HG02973 (cell line): ENCODE results near the gene LSM14B.

Source experiments
- ATAC-seq: cut with Tn5 transposase; IDR thresholded peaks from one replicate; pipeline ENCODE4 v1.9.1; 2021; ENCODE audit warnings: moderate library complexity; ENCODE audit not compliant: unreplicated experiment

LSM14B gene

DNA sequence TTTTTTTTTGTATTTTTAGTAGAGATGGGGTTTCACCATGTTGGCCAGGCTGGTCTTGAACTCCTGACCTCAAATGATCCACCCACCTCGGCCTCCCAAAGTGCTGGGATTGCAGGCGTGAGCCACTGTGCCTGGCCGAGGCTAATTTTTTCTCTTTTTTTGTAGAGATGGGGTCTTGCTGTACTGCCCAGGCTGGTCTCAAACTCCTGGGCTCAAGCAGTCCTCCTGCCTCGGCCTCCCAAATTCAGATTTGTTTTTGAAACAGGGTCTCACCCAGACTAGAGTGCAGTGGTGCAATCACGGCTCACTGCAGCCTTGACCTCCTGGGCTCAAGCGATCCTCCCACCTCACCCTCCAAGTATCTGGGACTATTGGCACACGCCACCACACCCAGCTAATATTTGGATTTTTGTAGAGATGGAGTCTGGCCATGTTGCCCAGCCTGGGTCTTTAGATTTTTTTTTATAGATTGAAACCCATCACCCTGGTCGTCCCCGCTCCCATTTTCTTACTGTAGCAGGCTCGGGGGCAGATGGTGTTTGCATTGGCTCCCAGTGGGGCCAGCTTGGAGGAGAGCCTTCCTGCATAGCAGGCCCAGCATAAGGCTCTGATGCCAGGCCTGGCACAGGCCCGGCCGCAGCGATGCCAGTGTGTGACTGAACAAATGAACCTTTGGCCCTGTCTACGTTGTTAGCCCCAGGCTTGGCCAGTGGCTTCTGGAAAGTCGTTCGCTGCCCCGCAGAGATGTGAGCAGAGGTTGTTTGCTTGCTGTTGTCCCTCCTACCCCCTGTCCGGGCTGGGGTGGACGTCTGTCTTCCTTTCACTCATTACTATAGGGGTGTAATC is 56.3 kb downstream of the LSM14B start:
- no peak for ATAC-seq

DNA sequence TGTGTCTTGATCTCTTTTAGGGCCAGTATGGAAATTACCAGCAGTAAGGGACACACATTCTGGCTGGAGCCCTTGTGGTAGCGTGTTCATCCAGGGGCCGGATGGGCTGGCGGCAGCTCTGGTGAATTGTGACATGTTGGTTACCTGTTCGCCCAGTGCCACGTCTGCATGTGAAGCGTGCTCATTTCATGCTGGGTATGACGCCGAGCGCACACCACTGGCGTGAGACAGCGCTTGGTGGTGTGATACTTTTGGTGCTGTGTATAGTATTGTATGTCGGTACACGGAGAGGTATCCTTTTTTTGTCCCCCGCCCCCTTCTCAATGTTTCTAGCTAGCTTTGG is 56.9 kb downstream of the LSM14B start:
- ATAC-seq = no peak

- no peak for ATAC-seq
Observed at GRCh38 chr20:62181808-62182207, 59.5 kb downstream of the LSM14B start.

- peak; percentile 87 for ATAC-seq
Observed at GRCh38 chr20:62182469-62183425, 60.5 kb downstream of the LSM14B start, which contains the start of gene MTG2. Gene MTG2, plus strand, starts transcription at chr20:62183028. Its CDS starts 10,393 bp downstream, at chr20:62193421.

DNA sequence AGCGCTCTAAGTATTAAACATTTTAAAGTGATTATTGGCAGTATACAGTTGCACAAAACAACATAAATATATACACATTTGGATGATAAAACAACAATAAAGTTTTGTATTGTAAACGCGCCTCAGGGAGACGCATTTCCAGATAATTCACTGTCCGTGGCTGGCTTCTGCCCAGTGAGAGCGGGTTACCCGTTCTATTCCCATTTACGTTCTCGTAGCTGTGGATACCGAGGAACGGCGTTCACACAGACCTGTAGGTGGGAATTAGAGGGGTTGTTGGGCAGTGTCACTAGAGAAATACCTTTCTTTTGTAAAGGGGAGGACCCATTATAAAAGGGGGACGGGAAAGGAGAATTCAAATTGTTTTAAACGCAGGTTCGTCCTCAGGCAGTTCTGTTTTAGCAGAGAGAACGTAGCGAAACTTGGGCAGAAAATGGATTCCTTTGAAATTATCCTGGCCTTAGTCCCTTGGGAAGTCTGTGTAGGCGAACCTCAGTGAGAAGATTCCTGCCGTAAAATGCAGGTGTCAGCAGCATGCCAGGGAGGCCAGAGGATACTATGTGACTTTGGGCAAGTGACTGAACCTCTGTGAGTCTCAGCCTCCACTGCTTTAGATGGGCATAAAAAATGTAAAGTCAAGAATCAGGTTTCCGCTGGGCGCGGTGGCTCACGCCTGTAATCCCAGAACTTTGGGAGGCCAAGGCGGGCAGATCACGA is 61.3 kb downstream of the LSM14B start:
- ATAC-seq = no peak
